Memory B cell (primary cell): ENCODE results near the gene CBFA2T2.
"Not testable (repeated sequence)": the region's sequence is repeated elsewhere in the genome, so short reads cannot be mapped to it uniquely, and the experiment has no call there.

Experiments
- ATAC-seq: fragments of 150-1000 bp; cut with Tn5 transposase; 2 replicates; pipeline ENCODE4 v1.10.0; 2021; ENCODE audit warnings: low read depth, mild to moderate bottlenecking, moderate library complexity
- DNase-seq, 2 donors: peaks; one replicate each; pipeline ENCODE4 v3.0.0; 2022; ENCODE audit warnings: low spot score in 2 of 2
- H3K27ac Mint-ChIP-seq: one replicate; pipeline ENCODE4 v1.8.0; 2022; ENCODE audit warnings: mild to moderate bottlenecking, moderate library complexity, mixed read lengths
- H3K27me3 Mint-ChIP-seq: one replicate; pipeline ENCODE4 v1.8.0; 2022; ENCODE audit warnings: mixed read lengths
- H3K36me3 Mint-ChIP-seq: one replicate; pipeline ENCODE4 v1.8.0; 2022; ENCODE audit warnings: mild to moderate bottlenecking, mixed read lengths
- H3K4me1 Mint-ChIP-seq: one replicate; pipeline ENCODE4 v1.8.0; 2022; ENCODE audit warnings: mixed read lengths
- H3K4me3 Mint-ChIP-seq: one replicate; pipeline ENCODE4 v1.8.0; 2022; ENCODE audit warnings: mild to moderate bottlenecking, moderate library complexity, mixed read lengths
- H3K9me3 Mint-ChIP-seq: one replicate; pipeline ENCODE4 v1.8.0; 2022; ENCODE audit warnings: mixed read lengths

The CBFA2T2 gene

DNA sequence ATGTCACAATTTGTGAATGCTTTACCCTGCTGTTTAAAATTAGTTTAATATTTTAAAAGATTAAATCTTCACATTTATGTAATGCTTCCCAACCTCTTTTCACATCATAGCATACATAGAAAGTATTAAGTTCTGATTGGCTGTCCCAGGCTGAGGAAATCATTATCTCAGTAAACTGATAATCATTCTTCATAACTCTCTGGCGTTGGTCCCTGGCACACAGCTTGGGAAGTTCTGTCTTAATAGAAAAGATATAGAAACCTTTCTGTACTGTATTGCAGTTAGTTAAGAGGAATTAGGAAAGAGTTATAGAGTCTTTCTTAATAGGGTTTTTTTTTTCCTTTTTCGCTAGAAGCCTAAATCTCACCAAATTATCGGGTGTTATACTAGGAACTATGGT is 85.4 kb downstream of the CBFA2T2 start:
- H3K4me1 Mint-ChIP-seq = peaks cover 17% of the 10 kb centered on the region
- H3K4me3 Mint-ChIP-seq = no peak overlapping the region
- H3K27me3 Mint-ChIP-seq = no peaks in the 10 kb centered on the region
- no peaks in the 10 kb centered on the region for H3K9me3 Mint-ChIP-seq
- no peak overlapping the region for H3K27ac Mint-ChIP-seq
- H3K36me3 Mint-ChIP-seq = peaks cover 3% of the 10 kb centered on the region
- DNase-seq (no peak), ATAC-seq (no peak)

DNA sequence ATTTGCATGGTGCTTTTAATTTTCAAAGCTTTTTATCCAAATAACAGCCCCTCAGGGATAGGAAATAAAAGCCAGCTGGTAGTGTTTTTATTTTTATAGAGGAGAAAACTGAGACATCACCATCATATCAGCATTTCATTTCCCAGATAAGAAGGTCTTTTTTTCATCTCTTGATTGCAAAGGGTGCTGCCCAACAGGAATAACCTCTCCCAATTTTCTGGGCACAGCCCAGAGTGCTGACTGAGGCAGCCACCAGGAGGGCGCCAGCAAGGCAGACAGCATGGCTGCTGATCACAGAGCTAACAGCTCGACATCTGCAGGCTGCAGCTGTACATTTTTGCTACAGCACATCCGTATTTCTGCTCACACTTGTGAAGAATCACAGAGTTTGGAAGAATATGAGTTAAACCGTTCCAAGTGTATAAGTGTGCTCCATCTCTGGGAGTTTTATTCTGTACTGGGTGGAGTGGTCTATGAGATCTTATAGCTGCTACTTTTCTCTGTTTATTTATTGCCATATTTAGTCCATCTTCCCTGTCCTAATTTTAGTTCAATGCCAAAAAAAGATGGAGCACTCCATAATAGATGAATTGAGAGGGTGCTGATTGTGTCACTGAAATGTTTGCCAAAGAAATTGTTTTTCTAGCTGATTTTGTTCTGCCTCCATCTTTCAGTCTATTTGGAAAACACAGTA is 86.7 kb downstream of the CBFA2T2 start:
- no peak overlapping the region for H3K27ac Mint-ChIP-seq
- H3K36me3 Mint-ChIP-seq = peaks cover 5% of the 10 kb centered on the region
- no peaks in the 10 kb centered on the region for H3K27me3 Mint-ChIP-seq
- H3K4me3 Mint-ChIP-seq = no peak overlapping the region
- H3K4me1 Mint-ChIP-seq = peaks cover 19% of the 10 kb centered on the region
- ATAC-seq (no peak), DNase-seq (no peak)
- no peaks in the 10 kb centered on the region for H3K9me3 Mint-ChIP-seq

- Mint-ChIP-seq H3K36me3 (peaks cover 6% of the 10 kb centered on the region), H3K27ac (no peak overlapping the region), H3K4me3 (no peak overlapping the region), H3K4me1 (peaks cover 13% of the 10 kb centered on the region), H3K27me3 (no peaks in the 10 kb centered on the region), H3K9me3 (no peaks in the 10 kb centered on the region)
- ATAC-seq (no peak), DNase-seq (no peak)
Observed at GRCh38 chr20:33578510-33578909, 88.6 kb downstream of the CBFA2T2 start.

DNA sequence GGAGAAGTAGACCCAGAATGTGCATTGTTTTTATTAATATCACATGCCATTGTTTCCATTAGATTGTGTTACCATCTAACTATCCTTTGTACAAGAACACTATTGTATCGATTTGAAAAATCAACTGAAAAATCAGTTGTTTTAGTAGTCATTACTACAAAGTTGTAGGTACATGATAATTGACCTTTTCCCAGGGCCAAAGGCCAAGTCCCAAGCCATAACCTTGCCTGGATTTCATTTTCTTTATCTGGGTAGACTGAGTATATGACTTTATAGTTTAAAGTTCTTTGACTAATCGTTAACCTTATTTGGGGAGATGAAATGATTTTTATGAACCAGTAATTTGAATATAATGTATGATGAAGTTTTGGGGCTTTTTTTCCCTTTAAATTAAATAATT is 93.2 kb downstream of the CBFA2T2 start:
- H3K27ac Mint-ChIP-seq = no peak overlapping the region
- no peak overlapping the region for H3K4me3 Mint-ChIP-seq
- peaks cover 4% of the 10 kb centered on the region for H3K36me3 Mint-ChIP-seq
- peaks cover 11% of the 10 kb centered on the region for H3K4me1 Mint-ChIP-seq
- no peak for DNase-seq
- H3K27me3 Mint-ChIP-seq = no peaks in the 10 kb centered on the region
- no peak for ATAC-seq
- no peaks in the 10 kb centered on the region for H3K9me3 Mint-ChIP-seq

DNA sequence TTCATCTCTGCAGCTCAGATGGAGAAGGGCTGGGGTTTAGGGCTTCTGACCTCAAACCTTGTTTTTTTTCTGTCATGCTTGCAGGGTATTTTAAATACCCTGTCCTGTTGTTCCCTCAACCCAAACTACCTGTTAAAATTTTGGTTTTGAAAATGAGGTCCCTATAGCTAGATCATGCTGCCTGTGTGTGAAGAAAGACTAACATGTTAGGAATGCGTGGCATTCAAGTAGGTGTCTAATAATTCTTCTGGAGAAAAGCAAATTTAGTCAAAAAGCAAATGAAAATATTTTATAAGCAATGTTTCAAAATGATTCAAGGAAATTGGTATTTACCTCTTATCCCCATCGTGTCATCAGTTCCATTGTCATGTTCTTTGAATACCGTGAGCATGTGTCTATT is 95.1 kb downstream of the CBFA2T2 start:
- no peak for ATAC-seq
- Mint-ChIP-seq H3K27ac (no peak overlapping the region), H3K4me3 (no peak overlapping the region), H3K36me3 (peaks cover 4% of the 10 kb centered on the region), H3K27me3 (no peaks in the 10 kb centered on the region), H3K9me3 (no peaks in the 10 kb centered on the region), H3K4me1 (peaks cover 11% of the 10 kb centered on the region)
- DNase-seq = no peak

- Mint-ChIP-seq H3K9me3 (no peaks in the 10 kb centered on the region), H3K27me3 (no peaks in the 10 kb centered on the region), H3K36me3 (peaks cover 4% of the 10 kb centered on the region), H3K4me3 (no peak overlapping the region), H3K4me1 (peaks cover 11% of the 10 kb centered on the region), H3K27ac (no peak overlapping the region)
- no peak for ATAC-seq
- DNase-seq = no peak
Observed at GRCh38 chr20:33585413-33585812, 95.5 kb downstream of the CBFA2T2 start.

DNA sequence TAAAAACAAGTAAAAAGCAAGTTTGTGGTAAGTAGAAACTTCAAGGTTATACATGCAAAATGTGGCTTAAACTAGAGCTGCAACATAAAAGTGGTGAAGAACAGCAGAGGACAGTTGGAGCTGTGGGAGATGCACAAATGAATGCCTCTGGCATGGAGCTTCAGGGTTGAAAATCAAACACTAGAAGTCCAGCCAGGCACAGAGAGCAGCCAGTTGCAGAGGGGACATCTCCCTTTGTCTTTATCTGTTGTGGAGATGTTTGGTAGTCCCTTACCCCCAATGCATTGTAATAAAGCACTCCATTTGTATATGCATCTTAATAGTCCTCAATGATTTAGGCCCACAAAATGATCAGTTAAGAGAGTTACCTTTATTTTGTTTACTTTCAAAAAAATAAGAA is 99.2 kb downstream of the CBFA2T2 start:
- H3K36me3 Mint-ChIP-seq = no peaks in the 10 kb centered on the region
- no peak for ATAC-seq
- no peak for DNase-seq
- no peaks in the 10 kb centered on the region for H3K27me3 Mint-ChIP-seq
- no peak overlapping the region for H3K4me3 Mint-ChIP-seq
- H3K4me1 Mint-ChIP-seq = peaks cover 8% of the 10 kb centered on the region
- H3K27ac Mint-ChIP-seq = no peak overlapping the region
- no peaks in the 10 kb centered on the region for H3K9me3 Mint-ChIP-seq

- not testable (repeated sequence) for H3K9me3 Mint-ChIP-seq, H3K27me3 Mint-ChIP-seq, H3K36me3 Mint-ChIP-seq, H3K4me1 Mint-ChIP-seq
- DNase-seq (peak in 1 of 2 donors; percentile 16), ATAC-seq (peak; percentile 34)
- peak overlapping the region; percentile 44 for H3K4me3 Mint-ChIP-seq
- H3K27ac Mint-ChIP-seq = peak overlapping the region; percentile 79
Observed at GRCh38 chr20:33591901-33592300, 102.0 kb downstream of the CBFA2T2 start.

DNA sequence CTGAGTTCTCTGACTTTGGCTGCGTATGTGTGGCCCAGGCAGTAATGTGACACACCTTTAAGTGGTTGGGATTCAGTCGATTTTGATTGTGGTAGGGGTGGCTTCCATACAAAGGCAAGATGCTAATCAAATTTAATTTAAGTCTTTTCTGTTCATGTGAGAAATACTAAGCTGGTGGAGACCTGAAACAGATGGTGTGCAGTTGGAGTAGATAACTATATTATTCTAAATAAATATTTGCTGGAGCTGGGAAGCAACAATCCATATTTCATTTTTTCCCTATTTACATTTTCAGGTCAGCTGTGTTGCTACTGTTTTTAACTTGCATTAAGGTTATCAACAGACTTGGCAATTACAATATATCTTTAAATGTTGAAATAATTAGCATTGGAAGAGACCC is 104.8 kb downstream of the CBFA2T2 start:
- DNase-seq (no peak), ATAC-seq (no peak)
- H3K27me3 Mint-ChIP-seq = no peaks in the 10 kb centered on the region
- no peak overlapping the region for H3K27ac Mint-ChIP-seq
- peaks cover 8% of the 10 kb centered on the region for H3K4me1 Mint-ChIP-seq
- H3K36me3 Mint-ChIP-seq = peaks cover 4% of the 10 kb centered on the region
- no peak overlapping the region for H3K4me3 Mint-ChIP-seq
- no peaks in the 10 kb centered on the region for H3K9me3 Mint-ChIP-seq

- peaks cover 5% of the 10 kb centered on the region for H3K36me3 Mint-ChIP-seq
- DNase-seq = no peak
- no peaks in the 10 kb centered on the region for H3K9me3 Mint-ChIP-seq
- no peaks in the 10 kb centered on the region for H3K27me3 Mint-ChIP-seq
- H3K27ac Mint-ChIP-seq = no peak overlapping the region
- H3K4me3 Mint-ChIP-seq = no peak overlapping the region
- no peak for ATAC-seq
- peaks cover 16% of the 10 kb centered on the region for H3K4me1 Mint-ChIP-seq
Observed at GRCh38 chr20:33600414-33600813, 110.5 kb downstream of the CBFA2T2 start.

GRCh38 chr20:33600981-33601380 is 111.1 kb downstream of the CBFA2T2 start:
- H3K9me3 Mint-ChIP-seq = no peaks in the 10 kb centered on the region
- H3K4me1 Mint-ChIP-seq = peaks cover 16% of the 10 kb centered on the region
- H3K27me3 Mint-ChIP-seq = no peaks in the 10 kb centered on the region
- DNase-seq (no peak), ATAC-seq (no peak)
- H3K27ac Mint-ChIP-seq = no peak overlapping the region
- peaks cover 5% of the 10 kb centered on the region for H3K36me3 Mint-ChIP-seq
- H3K4me3 Mint-ChIP-seq = no peak overlapping the region

DNA sequence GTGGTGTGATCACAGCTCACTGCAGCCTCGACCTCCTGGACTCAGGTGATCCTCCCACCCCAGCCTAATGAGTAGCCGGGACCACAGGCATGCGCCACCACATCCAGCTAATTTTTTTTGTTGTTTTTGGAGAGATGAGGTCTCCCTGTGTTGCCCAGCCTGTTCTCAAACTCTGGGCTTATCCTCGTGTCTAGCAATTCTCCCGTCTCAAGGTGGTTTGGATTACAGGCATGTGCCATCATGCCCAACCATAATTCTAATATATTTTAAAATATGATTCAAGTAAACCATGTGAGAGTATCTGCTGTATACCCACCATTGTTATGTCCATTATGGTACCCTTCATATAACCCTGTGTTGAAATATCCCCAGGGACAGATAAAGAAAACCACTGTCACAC is 112.0 kb downstream of the CBFA2T2 start:
- no peak overlapping the region for H3K27ac Mint-ChIP-seq
- H3K9me3 Mint-ChIP-seq = no peaks in the 10 kb centered on the region
- no peaks in the 10 kb centered on the region for H3K27me3 Mint-ChIP-seq
- peaks cover 25% of the 10 kb centered on the region for H3K4me1 Mint-ChIP-seq
- ATAC-seq (no peak), DNase-seq (no peak)
- peaks cover 5% of the 10 kb centered on the region for H3K36me3 Mint-ChIP-seq
- H3K4me3 Mint-ChIP-seq = no peak overlapping the region

GRCh38 chr20:33602826-33603590 is 113.1 kb downstream of the CBFA2T2 start:
- Mint-ChIP-seq H3K36me3 (peaks cover 2% of the 10 kb centered on the region), H3K9me3 (no peaks in the 10 kb centered on the region), H3K27me3 (no peaks in the 10 kb centered on the region), H3K27ac (peak overlapping the region; percentile 91), H3K4me3 (peak overlapping the region; percentile 76), H3K4me1 (peaks cover 26% of the 10 kb centered on the region)
- ATAC-seq = peak; percentile 68
- DNase-seq = no peak

DNA sequence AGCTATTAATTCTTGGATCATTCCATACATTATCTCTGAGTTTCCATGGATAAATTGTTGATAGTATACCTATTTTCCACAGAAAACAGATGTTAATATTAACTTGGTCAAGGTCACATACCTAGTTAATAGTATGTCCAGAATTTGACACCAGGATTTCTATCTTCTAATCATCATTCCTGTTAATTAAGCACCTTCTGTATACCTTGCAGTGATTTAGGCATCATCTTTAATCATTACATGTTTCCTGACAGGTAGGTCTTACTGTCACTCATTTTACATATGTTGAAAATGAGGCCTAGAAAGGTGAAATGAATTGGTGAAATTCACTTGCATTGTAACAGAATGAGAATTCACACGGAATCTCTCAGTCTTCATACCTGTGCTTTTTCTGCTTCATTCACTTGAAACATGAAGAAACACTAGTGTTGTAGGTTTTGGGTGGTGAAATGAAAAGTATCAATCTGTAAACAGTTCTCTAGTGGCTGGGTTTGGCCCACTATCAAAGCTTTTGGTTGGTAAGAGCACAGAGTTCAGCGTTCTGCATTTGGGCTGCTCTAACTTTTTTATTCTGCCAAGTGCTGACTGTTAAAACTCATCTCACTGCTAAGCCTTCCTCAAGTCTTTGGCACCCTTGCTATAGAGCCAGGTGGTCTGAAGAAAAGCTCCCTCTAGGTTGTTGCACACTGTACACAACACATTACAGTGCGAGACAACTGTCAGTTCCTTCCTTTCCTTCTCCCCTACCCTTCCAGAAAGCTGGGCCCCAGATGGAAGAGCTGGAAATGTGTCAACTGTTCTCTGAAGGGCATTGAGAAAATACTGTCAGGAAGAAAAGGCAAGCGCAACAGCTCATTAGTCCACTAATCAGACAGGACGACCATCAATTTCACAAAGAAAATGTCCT is 114.4 kb downstream of the CBFA2T2 start:
- Mint-ChIP-seq H3K27me3 (no peaks in the 10 kb centered on the region), H3K9me3 (no peaks in the 10 kb centered on the region), H3K4me1 (peaks cover 27% of the 10 kb centered on the region), H3K36me3 (peaks cover 3% of the 10 kb centered on the region), H3K27ac (peak overlapping the region; percentile 50), H3K4me3 (no peak overlapping the region)
- DNase-seq (no peak), ATAC-seq (no peak)
